GM19099 (cell line): ENCODE data around the gene PPP3CA.
A peak's percentile ranks its signal among the peaks of the same experiment; 100 is the strongest.

Source experiments
- POLR2A ChIP-seq: IDR thresholded peaks from 3 replicates; pipeline ENCODE4 v1.6.1; 2011; ENCODE audit warnings: low read depth; ENCODE audit not compliant: insufficient read length; ENCODE audit errors: extremely low read depth

PPP3CA gene

DNA sequence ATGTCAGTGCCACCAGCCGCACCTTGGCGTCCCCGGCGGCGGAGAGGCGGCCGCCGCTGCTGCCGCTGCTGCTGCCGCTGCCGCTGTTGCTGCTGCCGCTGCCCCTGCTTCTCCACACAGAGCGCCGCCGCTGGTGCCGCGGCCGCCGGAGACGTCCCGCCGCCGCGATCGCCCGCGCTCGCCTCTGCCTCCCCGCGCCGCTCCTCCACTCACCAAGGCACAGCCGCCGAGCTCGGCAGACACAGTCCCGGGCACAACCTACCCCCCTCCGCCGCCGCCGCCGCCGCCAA, at the start of gene PPP3CA:
PPP3CA (minus strand) TSS at position 260 of the 290 bp plus-strand sequence.
- no peak for TF ChIP-seq POLR2A

GRCh38 chr4:101393256-101393655, 45.9 kb upstream of the PPP3CA start:
- no peak for TF ChIP-seq POLR2A

GRCh38 chr4:101370663-101371210, 23.4 kb upstream of the PPP3CA start:
- TF ChIP-seq POLR2A: no peak

DNA sequence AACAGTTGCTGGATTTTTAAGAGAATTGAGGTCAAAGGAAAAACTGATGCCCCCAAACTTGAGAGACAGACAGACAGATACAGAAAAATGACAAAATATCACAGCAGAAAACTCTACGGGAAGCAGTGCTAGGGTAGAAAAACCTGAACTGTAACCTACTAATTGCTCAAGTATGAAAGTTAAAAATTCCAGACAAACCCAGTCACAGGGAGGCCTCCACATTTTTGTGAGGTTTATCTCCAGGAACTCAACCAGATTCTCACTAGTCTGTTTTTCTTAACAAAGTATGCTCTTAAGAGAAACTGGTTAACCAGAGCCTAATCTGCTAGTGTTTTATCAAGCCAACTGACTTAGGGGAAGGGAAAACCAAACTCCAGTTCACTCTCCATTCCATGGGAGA, 19.9 kb upstream of the PPP3CA start:
- TF ChIP-seq POLR2A: no peak

DNA sequence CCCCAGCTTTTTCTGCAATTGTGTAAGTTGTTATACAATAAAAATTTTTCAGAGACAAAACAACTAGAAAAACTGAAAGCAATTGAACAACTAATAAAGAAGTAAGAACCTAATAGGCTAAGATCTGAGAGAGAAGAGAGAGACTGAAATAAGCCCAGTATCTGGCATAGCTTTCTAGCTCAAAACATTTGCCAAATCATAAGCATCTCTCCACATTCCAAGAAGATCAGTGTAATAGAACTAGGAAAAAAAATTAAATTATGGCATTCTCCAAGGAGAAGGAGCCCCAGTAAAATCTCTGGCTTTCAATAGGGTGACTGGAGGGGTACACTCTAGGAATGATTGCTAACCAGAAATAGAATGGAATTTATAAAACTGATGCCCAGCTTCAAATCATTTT, 19.0 kb upstream of the PPP3CA start:
- no peak for TF ChIP-seq POLR2A

DNA sequence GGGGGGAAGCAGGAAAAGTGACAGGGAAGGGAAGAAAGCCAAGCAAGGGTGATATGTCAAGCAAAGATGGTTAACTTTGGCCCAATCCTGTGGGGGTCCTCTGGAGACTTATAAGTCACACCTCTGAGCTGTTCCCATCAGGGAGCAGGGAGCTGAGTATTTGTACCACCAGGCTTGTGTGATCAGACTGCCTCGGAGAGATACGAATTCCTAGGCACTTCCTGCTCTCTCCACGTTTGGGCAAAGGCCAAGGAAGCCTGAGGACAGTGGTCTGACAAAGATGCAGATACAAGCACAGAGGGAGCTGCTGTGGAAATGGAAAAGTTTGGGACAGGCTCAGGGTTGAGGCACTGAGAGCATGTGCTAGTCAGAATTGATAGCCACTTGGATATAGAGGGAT, 10.4 kb upstream of the PPP3CA start:
- no peak for TF ChIP-seq POLR2A

DNA sequence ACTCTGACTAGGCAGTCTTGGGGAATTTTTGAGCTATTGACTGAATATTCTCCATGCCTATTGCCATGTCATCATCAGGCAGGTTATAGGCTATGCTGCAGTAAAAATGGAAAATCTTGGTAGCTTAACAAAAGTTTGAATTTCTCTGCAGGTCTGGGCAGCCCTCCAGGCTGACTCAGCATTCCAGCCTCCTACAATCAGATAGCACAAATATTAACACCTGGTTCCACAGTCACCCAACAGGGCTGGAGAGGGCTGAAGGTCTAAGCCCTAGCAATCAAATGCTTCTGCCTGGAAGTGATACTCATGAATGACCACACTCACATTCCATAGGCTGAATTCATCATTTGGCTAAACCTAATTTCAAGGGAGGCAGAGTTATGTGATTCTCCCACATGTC, 9.6 kb upstream of the PPP3CA start:
- no peak for TF ChIP-seq POLR2A

DNA sequence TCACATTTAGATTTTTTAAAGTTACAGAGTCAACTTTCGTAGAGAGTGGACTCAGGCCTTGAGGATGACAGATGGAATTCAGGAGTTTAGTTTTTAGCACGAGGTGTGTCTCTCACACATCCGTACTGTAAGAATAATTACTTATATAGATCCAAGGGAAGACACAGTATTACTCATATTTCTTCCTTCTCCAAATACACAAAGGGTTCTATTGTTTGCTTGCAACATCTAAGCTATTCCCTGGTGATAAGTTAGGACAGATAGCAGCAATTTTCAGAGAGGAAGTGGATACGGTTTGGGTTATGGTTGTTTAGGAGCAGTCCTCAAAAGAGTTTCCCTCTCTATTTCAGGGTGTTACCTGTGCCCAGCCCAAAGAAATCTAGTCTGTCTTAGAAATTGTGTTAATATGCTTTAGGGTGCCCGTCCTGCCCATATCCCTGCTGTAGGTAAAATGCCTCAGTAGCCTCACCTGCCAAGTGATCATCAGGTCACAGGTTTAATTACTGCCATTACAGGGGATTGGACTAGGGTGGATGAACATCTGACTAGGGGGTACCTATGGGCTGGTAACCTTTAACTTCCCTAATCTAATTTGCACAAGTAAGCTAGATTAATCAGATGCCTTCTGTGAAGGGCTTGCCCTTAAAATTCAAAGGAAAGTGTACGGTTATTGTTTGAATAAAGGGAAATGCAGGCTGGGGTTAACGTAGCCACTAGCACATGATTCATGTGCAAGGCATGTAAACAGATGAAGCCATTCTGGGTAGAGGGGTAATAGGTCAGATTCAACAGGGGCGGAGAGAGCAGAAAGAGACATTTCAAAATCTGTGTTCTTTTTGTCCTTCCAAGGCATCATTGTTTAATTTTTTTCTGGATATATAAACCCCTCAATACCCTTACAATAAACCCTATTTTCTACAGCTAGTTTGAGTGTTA, 8.7 kb upstream of the PPP3CA start:
- TF ChIP-seq POLR2A: no peak

DNA sequence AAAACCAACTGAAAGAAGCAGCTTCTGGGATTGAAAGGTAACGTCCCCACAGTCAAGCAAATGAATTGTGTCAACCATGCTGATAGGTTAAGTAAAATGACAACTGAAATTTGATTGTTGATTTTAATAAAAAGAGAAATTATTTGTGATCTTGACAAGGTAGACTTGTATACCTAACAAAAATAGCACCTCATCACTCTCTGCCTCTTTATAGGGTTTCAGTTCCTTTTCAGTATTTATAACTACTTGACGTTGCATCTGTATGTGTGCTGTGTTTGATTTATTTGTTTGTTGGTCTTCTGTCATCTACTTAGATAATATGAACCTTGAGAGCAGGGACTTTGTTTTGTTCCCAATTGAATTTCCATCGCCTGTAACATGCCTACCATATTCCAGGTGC, 7.9 kb upstream of the PPP3CA start:
- TF ChIP-seq POLR2A: no peak

DNA sequence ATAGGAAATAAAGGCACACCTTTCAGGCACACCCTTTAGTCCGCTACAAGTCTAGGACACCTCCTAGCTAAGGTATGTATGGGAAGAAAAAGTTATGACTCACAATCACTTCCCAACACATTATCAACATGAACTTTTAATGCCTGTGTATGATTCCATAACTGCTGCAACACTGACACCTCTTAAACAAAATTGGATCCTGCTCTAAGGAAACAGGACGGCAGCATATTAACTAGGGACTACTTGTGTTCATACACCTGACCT, 2.4 kb upstream of the PPP3CA start:
- no peak for TF ChIP-seq POLR2A

DNA sequence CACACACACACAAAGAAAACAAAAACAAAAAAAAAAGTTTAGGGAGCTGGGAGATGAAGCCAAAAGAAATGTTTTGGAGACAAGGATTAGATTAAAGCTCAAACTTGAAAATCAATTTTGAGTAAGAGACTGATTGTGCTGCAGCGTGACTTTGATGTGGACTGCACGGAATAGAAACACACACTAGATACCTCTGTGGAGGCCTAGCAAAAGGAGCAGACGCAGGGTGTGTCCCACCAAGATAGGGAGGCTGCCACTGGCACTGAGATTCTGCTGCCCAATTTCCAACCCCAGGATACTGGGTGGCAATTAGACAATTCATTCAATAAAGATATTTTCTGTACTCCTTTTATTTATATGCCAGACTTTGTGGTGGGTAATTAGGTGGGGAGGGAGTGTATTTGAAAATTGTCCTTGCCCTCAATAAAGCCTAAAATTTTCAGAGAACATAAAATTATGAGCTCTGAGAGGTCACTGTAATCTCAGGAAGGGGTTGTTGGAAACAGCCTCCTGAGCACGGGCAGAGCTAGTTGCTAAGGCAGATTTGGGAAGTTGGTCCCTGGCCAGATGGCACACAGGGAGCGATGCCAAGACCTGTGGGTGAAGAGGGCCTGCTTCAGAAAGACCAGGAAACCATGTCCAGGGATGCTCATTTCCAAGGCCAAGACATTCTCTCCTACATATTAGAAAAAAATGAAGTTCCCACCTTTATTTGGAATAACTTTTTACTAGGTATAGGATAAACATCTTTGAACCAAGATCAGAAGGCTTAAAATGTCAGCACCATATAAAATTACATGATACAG, 1.9 kb upstream of the PPP3CA start:
- TF ChIP-seq POLR2A: no peak

GRCh38 chr4:101348367-101348827, 1.1 kb upstream of the PPP3CA start:
- TF ChIP-seq POLR2A: no peak

DNA sequence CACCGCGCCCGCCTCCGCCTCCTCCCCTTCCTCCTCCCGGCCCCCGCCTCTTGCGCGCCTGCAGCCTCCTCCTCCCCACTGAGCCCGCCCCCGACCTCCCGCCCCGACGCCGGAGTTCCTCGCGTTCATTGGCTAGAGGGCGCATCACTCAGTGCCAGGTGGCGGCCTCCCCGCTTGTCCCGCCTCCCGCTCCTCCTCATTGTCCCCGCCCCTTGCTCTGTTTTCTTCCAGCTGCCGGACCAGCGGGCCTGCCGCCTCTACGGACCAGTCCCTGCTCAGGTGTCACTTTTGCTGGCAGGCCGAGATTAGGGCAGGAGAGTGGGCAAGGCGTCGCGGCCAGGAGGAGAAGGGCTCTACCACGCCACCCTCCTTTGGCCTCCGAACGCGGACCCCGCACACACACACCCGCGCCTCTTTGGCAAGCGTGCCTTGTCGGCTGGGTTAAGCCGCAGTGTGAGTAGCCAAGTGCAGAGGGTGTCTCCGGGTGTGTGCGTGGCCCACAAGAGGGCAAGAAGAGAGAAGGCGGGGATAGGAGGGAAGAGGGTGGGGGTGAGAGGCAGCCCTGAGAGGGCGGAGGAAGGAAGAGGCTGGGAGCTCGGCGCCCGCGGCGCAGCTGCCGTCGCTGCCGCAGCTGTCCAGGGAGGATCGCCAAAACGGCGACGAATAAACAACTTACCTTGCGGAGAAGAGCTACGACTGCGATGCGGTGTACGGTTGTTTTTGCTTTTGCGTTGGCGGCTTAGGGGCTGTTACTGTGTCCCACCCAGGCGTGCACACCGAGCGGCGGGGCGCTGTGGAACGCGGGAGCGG, 436 bp upstream of the PPP3CA start:
- TF ChIP-seq POLR2A: peak; percentile 55

- TF ChIP-seq POLR2A: no peak
These were observed 717 bp downstream of the PPP3CA start for GRCh38 chr4:101346351-101347266.
